Neural progenitor cell (in vitro differentiated cells): Measurements from ENCODE around the gene ENAH. TPM values are rescaled to one million over a fixed set of nuclear protein-coding genes. Genes with fewer than 3 reads are reported as not detected.
"Not testable (repeated sequence)": the region's sequence is repeated elsewhere in the genome, so short reads cannot be mapped to it uniquely, and the experiment has no call there.

ENCODE experiments used
- DNase-seq: peaks from one replicate; pipeline ENCODE4 v3.0.0-alpha.2; 2016; ENCODE audit warnings: low spot score
- H2AFZ ChIP-seq: fragments of 200-600 bp; sonication (generic); replicated peaks from 2 replicates; pipeline ENCODE4 v1.6.1; 2016; ENCODE audit warnings: antibody characterized with exemption
- H3F3A ChIP-seq: fragments of 200-600 bp; sonication (generic); 2 replicates; pipeline ENCODE4 v1.6.1; 2016; ENCODE audit warnings: antibody characterized with exemption, low read depth
- H3K27ac ChIP-seq: fragments of 200-600 bp; sonication (generic); 2 replicates; pipeline ENCODE4 v1.5.1; 2016; ENCODE audit warnings: mild to moderate bottlenecking
- H3K27me3 ChIP-seq: fragments of 200-600 bp; sonication (generic); 2 replicates; pipeline ENCODE4 v1.6.1; 2016; ENCODE audit warnings: mild to moderate bottlenecking, moderate library complexity
- H3K36me3 ChIP-seq: fragments of 200-600 bp; sonication (generic); 2 replicates; pipeline ENCODE4 v1.5.1; 2016
- H3K4me1 ChIP-seq: fragments of 200-600 bp; sonication (generic); 2 replicates; pipeline ENCODE4 v1.6.1; 2016; ENCODE audit warnings: mixed run types
- H3K4me2 ChIP-seq: fragments of 200-600 bp; sonication (generic); 2 replicates; pipeline ENCODE4 v1.6.1; 2016
- H3K4me3 ChIP-seq: fragments of 200-600 bp; sonication (generic); 2 replicates; pipeline ENCODE4 v1.5.1; 2016
- H3K79me2 ChIP-seq: fragments of 200-600 bp; sonication (generic); 2 replicates; pipeline ENCODE4 v1.6.1; 2016; ENCODE audit warnings: low read depth
- H3K9ac ChIP-seq: fragments of 200-600 bp; sonication (generic); 2 replicates; pipeline ENCODE4 v1.6.1; 2016
- H3K9me3 ChIP-seq: fragments of 200-600 bp; sonication (generic); 2 replicates; pipeline ENCODE4 v1.5.1; 2016; ENCODE audit warnings: low read depth
- H4K20me1 ChIP-seq: fragments of 200-600 bp; sonication (generic); 2 replicates; pipeline ENCODE4 v1.6.1; 2016; ENCODE audit warnings: low read depth
- H3K27ac Mint-ChIP-seq: 3 replicates; pipeline ENCODE4 v1.8.0; 2021; ENCODE audit warnings: mixed read lengths
- H3K27me3 Mint-ChIP-seq: 2 replicates; pipeline ENCODE4 v1.8.0; 2022; ENCODE audit warnings: low read depth, mild to moderate bottlenecking, inconsistent platforms, moderate library complexity, mixed read lengths; ENCODE audit not compliant: insufficient read depth
- H3K36me3 Mint-ChIP-seq: 3 replicates; pipeline ENCODE4 v1.8.0; 2021; ENCODE audit warnings: mixed read lengths
- H3K4me1 Mint-ChIP-seq: 3 replicates; pipeline ENCODE4 v1.8.0; 2021; ENCODE audit warnings: mixed read lengths
- H3K4me3 Mint-ChIP-seq: 3 replicates; pipeline ENCODE4 v1.8.0; 2021; ENCODE audit warnings: mild to moderate bottlenecking, moderate library complexity, mixed read lengths
- H3K9me3 Mint-ChIP-seq: 3 replicates; pipeline ENCODE4 v1.8.0; 2020; ENCODE audit warnings: mixed read lengths
- EZH2 ChIP-seq: fragments of 200-600 bp; sonication (generic); IDR thresholded peaks from 2 replicates; pipeline ENCODE4 v1.6.1; 2017; ENCODE audit warnings: antibody characterized with exemption, mild to moderate bottlenecking, moderate library complexity
- EZH2phosphoT487 ChIP-seq: fragments of 200-600 bp; sonication (generic); IDR thresholded peaks from 2 replicates; pipeline ENCODE4 v1.6.1; 2017; ENCODE audit warnings: antibody characterized with exemption
- total RNA-seq: library from RNA; depleted of rRNA; stranded (reverse); fragments of >200 nt; gene quantifications from 2 replicates; pipeline ENCODE4 v1.2.3, GENCODE V29; 2015; ENCODE audit warnings: low replicate concordance
- TF ChIP-seq, protein P1 (sequence below): fragments of 200-600 bp; sonication (generic); IDR thresholded peaks from 2 replicates; pipeline ENCODE4 v1.5.1; 2017; ENCODE audit warnings: antibody characterized with exemption, mild to moderate bottlenecking

ENAH gene
- total RNA-seq, 1 donor from 2014 or later: 346 TPM

- Histone ChIP-seq H3K27me3 (peaks cover 10% of the 10 kb centered on the region), H3K4me3 (no peak overlapping the region), H3F3A (peaks cover 26% of the 10 kb centered on the region), H3K79me2 (peaks cover 2% of the 10 kb centered on the region), H3K9ac (no peak overlapping the region), H3K4me2 (no peak overlapping the region), H3K9me3 (no peaks in the 10 kb centered on the region), H4K20me1 (no peaks in the 10 kb centered on the region), H3K4me1 (no peaks in the 10 kb centered on the region), H2AFZ (no peak overlapping the region), H3K27ac (no peak overlapping the region), H3K36me3 (no peaks in the 10 kb centered on the region)
- H3K36me3 Mint-ChIP-seq: no peaks in the 10 kb centered on the region
- H3K4me3 Mint-ChIP-seq: no peak overlapping the region
- peaks cover 2% of the 10 kb centered on the region for H3K27me3 Mint-ChIP-seq
- no peaks in the 10 kb centered on the region for H3K9me3 Mint-ChIP-seq
- peak overlapping the region; percentile 79 for H3K27ac Mint-ChIP-seq
- DNase-seq: no peak
- H3K4me1 Mint-ChIP-seq: peaks cover 33% of the 10 kb centered on the region
- TF ChIP-seq EZH2phosphoT487 (no peak), EZH2 (no peak)
- TF ChIP-seq, protein P1, sequence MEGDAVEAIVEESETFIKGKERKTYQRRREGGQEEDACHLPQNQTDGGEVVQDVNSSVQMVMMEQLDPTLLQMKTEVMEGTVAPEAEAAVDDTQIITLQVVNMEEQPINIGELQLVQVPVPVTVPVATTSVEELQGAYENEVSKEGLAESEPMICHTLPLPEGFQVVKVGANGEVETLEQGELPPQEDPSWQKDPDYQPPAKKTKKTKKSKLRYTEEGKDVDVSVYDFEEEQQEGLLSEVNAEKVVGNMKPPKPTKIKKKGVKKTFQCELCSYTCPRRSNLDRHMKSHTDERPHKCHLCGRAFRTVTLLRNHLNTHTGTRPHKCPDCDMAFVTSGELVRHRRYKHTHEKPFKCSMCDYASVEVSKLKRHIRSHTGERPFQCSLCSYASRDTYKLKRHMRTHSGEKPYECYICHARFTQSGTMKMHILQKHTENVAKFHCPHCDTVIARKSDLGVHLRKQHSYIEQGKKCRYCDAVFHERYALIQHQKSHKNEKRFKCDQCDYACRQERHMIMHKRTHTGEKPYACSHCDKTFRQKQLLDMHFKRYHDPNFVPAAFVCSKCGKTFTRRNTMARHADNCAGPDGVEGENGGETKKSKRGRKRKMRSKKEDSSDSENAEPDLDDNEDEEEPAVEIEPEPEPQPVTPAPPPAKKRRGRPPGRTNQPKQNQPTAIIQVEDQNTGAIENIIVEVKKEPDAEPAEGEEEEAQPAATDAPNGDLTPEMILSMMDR: no peak
These were observed 4.6 kb upstream of the ENAH start for GRCh38 chr1:225657462-225657989.

DNA sequence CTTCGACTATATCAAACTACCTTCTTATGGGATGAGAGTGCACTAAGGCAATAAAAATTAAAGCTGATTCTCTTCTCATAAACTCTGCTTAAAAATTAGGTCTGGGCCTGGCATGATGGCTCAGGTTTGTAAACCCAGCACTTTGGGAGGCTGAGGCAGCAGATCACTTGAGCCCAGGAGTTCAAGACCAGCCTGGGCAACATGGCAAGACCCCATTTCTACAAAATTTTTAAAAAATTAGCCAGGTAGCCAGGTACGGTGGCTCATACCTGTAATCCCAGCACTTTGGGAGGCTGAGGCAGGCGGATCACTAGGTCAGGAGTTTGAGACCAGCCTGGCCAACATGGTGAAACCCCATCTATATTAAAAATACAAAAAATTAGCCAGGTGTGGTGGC lies 3.3 kb upstream of the ENAH start:
- H3K27me3 Mint-ChIP-seq, H3K9me3 ChIP-seq, H3K36me3 Mint-ChIP-seq, H3K4me2 ChIP-seq, H3K27ac Mint-ChIP-seq, H3K9me3 Mint-ChIP-seq, H2AFZ ChIP-seq, DNase-seq, H3K36me3 ChIP-seq, H3K9ac ChIP-seq, H4K20me1 ChIP-seq, H3K27ac ChIP-seq, H3K4me3 ChIP-seq, H3K4me1 ChIP-seq: not testable (repeated sequence)
- peaks cover 10% of the 10 kb centered on the region for H3K27me3 ChIP-seq
- H3F3A ChIP-seq: peaks cover 37% of the 10 kb centered on the region
- H3K79me2 ChIP-seq: peaks cover 15% of the 10 kb centered on the region
- Mint-ChIP-seq H3K4me1 (peaks cover 33% of the 10 kb centered on the region), H3K4me3 (peak overlapping the region; percentile 24)

DNA sequence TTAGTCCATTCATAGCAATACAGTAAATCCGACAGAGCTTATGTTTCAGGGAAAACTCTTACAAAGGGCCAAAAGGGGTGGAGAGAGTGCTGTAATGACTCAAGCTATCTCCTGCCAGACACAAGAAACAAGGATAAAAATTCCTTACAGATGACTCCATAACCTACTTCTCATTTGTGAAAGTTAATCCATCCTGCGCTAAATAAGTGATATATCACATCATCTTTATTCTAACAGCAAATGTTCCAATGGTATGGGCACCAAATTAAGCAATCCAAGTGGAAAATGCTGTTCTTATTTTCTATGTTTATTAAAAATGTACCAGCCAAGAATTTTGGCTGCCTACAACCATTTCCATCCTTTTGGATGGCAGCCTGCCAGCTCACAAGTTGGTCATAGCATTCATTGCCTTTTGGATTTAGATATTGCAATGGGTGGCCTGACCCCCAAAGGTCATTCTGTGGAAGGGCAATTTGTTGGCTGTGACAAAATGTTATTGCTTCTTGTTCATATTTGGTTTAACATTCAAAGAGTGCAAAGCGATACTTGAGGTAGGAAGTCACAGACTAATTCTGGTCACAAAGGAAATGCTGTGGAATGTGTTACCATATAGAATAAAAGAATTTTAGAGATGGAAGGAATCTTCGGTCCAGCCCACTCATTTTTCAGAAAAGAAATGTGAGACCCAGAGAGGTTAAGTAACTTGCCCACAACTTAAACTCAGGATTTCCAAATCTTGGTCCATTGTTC lies 2.8 kb upstream of the ENAH start:
- no peaks in the 10 kb centered on the region for H3K9me3 ChIP-seq
- peaks cover 11% of the 10 kb centered on the region for H4K20me1 ChIP-seq
- Mint-ChIP-seq H3K36me3 (peaks cover 6% of the 10 kb centered on the region), H3K4me3 (peak overlapping the region; percentile 65), H3K9me3 (no peaks in the 10 kb centered on the region), H3K4me1 (peaks cover 38% of the 10 kb centered on the region), H3K27ac (no peak overlapping the region), H3K27me3 (peaks cover 4% of the 10 kb centered on the region)
- no peak overlapping the region for H3K4me3 ChIP-seq
- H3F3A ChIP-seq: peaks cover 37% of the 10 kb centered on the region
- no peak overlapping the region for H3K27ac ChIP-seq
- no peak overlapping the region for H3K9ac ChIP-seq
- peak; percentile 4 for DNase-seq
- H3K4me1 ChIP-seq: peaks cover 5% of the 10 kb centered on the region
- peaks cover 10% of the 10 kb centered on the region for H3K27me3 ChIP-seq
- no peak for TF ChIP-seq EZH2
- TF ChIP-seq, protein P1: peak; percentile 22
- no peak for TF ChIP-seq EZH2phosphoT487
- H3K4me2 ChIP-seq: no peak overlapping the region
- no peaks in the 10 kb centered on the region for H3K36me3 ChIP-seq
- no peak overlapping the region for H2AFZ ChIP-seq
- H3K79me2 ChIP-seq: peaks cover 20% of the 10 kb centered on the region
